HG03159 (cell line): Measurements from ENCODE around the gene SLC9A7.

Source experiments
- ATAC-seq: cut with Tn5 transposase; IDR thresholded peaks from one replicate; pipeline ENCODE4 v1.9.1; 2021; ENCODE audit warnings: mild to moderate bottlenecking, moderate library complexity; ENCODE audit not compliant: unreplicated experiment

The SLC9A7 gene

DNA sequence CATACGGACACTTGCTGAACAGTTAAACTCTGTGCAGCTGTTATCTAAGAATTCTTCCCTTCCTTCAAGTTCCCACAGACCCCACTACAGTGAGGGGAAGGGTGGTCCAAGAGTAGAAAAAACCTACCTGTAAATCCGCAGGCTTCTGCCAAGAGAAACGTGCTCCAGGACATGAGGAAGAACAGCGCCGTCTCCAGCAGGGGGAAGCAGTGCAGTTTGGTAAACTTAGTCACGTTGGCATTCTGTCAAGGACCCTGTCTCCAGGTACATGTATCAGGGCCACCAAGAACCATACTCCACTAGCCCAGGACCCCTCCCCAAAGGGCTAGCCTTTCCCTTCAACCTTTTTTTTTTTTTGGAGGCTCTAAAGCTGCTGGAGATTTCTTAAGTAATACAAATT lies 105.4 kb downstream of the SLC9A7 start:
- ATAC-seq = no peak

DNA sequence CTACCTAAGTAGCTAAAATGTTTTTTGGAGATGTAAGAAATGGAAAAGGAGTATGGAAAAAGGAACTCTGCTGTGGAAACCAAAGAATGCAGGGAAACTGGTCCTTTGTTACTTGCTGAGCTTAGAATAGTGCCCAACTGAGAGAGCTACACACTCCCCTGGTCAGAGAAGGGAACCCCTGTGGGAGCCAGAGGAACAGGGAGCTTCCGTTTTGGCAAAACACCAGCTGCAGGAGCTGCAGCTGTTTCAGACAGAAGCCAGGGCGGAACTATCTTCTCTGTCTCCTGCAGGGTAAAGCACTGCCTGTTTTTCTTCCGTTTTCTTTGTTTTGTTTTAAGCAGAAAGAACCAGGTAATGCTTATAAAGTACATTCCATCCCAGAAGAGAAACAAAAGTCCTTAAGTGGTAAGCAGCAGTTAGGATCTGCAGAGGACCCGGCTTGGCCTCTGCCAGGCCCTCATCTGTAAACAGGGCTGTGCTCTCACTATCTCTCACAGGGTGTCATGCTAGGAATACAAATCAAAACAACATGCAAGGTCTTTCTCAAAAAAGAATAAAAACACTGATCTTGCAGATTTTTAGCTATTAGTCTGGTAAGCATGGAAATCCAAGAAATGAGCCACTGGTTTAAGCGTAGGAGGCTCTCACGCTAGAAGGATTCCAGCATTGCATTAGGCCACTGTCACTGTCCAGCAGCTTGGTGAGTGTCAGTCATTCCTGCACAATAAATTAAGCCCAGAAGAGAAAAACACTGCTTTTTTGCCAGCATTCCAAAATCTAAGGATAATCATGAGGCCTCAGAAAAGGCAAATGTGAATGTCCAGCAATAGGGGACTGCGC lies 109.3 kb downstream of the SLC9A7 start:
- no peak for ATAC-seq

DNA sequence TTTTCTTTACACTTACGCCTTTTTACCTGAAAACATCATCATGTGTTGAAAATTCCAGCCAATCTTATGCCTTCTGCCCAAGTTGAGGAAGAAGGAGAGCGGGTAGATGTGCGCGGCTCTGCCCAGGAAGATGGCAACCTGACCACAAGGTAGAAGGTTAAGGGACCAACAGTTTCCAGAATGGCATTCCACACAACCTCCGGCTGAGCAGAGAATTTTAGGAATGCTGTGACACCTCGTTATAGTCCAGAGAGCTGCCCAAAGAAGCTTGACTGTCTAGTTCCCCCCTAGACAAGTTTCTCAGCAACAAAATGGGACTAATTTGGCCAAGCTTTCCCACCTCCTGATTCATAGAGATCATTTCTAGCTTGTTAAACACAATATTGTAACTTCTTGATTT lies 110.3 kb downstream of the SLC9A7 start:
- ATAC-seq = no peak

DNA sequence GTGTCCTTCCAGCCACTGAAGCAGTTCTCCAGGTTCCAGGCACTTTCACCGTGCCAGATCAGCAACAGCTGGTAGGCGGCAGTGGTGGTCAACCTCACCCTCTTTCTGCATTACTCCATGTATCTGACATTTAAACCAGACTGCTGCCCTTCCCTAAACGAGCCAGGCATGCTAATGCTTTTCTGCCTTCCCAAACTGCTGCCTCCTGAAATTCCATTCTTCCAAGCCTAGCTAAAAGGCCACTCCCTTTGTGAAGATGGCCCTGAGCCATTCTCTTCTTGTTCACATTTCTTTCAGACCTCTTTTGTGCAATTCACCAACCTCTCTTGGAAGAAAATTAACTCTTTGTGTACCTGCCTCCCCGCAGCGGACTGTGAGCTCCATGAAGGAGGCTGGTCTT lies 111.7 kb downstream of the SLC9A7 start:
- no peak for ATAC-seq

DNA sequence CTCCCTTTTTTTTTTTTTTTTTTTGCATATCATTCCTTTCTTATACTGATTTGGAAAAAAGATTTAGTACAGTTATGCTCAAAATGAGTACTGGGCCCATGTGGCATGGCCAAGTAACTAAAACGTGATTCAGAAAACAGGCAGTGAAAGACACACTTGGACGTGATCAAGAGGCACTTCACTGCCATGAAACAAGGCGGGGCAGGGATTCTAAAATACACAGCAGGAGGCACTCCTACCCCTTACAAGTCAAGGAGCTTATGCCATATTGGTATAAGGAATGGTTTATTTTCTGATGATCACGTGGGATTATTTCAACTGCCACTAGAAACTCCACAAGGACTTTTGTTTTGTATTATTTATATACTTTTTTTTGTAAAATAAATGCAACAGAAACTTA lies 113.3 kb downstream of the SLC9A7 start:
- ATAC-seq = no peak

DNA sequence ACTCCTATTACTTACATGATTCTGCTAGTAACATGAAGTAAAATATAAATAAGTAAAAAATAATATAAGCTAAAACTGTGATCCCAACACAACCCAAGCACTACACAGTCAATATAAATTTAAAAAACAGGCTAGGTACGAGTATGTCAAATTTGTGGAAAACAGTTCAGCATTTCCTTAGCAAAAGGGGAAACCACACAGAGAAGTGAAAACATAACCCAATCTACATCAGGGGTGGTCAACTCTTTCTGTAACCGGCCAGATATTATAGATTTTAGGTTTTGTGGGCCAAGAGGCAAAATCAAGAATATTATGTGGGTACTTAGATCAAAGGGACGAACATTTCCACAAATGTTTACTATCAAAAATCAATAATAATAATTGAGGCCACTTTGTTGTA lies 115.3 kb downstream of the SLC9A7 start:
- ATAC-seq = no peak

DNA sequence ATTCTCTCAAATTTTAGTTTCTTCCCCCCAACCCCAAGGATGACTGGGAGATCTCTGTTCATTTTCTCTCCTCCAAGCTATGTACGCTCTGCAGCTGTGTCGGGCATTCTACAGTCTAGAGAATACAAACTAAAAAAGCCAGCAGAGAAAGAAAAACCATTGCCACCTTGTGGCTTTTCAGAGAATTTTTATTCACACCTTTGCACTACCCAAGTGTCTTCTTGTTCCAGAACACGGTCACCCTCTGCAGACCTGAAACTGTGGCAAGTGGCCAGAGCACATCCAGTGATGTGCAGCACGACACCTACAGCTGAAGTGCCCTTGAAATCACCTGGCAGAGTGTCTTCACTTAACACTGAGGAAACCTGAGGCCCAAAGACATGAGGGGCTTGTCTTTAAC lies 116.8 kb downstream of the SLC9A7 start:
- no peak for ATAC-seq

DNA sequence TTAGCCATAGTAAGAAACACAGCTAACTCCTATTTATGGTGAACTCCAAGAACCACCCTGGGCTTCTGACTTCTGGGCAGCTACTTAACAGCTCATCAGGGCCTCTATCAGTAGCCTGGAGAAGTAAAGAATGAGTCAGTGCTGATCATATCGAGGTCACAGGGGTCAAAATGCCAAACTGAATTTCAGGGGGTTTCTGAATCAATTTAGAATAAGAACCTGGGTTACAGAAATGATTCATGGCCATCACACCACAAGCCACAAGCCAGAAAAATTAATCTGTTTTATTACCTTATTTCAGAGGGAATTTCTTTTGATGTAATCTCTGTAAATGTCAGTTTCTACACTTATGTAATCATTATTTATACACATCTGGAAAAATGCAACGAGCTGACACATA lies 121.0 kb downstream of the SLC9A7 start:
- ATAC-seq = peak; percentile 64

DNA sequence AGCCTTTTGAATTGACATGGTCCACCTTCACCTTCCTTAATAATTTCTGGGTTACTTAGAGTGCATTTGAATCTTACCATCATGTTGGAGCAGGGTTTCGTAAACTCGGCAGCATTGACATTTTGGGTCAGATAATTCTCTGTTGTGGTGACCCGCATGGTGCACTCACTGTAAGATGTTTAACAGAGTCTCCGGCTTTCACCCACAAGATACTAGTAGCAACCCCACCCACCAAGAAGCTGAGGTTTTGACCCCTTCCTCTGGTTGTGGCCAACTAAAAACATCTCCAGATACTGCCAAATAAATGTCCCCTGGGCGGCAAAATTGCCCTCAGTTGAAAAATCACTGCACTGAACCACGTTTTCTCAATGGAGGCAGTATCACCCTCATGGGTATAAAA lies 122.7 kb downstream of the SLC9A7 start:
- no peak for ATAC-seq

DNA sequence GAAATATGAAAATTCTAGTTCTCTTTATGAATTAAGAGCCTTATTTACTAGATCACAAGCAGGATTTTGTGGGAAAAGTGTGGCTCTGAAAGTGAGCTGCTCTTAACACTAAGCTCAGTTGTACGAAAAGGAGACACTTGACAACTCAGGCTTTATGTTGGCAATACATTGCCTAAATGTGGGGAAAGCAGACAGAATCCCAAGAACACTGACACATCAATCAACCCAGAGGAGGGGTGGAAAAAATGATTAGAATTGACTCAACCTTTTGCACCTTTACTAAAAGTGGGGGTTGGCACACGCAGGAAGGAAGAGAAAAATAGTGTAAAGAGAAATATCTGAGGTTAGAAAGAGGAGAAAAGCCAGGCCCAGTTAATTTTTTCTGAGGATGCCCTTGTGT lies 123.7 kb downstream of the SLC9A7 start:
- no peak for ATAC-seq

DNA sequence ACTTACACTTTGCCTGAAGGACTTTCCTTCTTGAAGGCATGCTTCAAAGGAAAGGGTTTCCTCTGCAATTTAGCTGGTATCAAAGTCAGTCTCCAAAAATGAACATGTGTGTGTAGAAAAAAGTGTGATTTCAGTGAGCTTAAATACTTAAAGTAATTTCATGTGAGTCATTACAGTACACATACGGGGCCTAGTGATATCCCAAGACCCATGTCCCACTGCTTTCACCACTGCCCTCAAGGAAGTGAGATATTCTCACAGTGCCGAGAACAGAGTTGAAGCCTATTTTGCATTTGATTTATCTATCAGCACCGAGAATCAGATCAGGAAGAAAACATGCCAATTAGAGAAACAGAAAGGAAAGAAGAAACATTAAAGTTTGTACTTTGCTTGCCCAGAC lies 124.3 kb downstream of the SLC9A7 start:
- ATAC-seq = peak; percentile 46

DNA sequence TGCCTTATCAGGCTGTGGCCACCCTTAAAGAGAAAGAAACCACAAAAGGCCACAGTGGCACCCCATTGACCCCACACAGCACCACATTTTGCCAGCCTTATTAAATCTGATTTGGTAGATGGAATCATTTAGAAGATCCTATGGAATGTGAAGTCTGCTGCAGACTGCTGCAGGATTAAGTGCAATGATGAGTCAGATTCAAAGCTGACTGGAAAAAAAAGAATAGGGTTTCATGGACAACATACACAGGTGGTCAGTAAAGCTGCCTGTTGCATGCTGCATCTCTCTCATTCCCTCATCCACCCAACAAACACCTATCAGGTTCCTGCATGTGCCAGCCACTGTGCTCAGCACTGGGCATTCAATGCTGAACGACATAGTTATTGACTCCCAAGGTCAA lies 128.8 kb downstream of the SLC9A7 start:
- no peak for ATAC-seq

DNA sequence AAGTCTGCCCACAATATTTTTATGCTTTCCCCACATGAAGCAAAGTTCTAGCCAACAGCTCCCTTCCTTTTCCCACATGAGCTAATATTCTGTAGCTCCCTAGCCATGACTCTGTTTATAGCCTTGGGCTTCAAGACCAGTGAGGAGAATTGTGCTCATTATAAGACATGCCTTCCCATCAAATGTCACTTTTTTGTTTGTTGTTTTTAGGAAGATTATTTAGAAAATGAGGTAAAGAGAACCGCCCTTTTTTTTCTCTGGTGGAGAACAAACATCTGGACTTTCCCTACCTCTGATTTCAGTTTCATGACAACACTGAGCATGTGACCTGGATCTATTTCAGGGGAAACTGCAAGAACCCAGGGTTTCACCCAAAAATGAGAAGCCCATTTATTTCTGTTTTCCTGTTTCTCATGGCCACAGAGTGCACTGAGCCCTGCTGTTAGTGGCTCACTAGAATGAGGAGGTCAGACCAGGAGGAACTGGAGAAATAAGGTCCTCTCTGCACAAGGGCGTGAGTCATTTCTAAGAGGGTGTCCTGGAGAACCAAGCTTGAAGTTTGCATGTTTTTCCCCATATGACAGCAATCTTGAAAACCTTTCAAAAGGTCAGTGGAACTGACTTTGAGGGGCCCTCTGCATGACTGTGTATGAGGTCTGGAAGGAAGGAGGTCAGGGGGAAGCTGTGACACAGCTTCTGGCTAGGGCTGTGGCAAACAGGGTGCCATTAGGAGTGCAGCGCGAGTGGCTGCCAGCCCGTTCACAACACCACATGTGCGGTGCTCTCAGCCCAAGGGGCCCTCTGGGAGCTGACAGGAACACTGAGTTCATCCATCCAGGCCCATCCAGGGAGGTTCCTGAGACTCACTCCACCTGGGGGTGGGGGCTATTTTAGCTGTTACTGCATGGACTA lies 130.2 kb downstream of the SLC9A7 start:
- peak; percentile 83 for ATAC-seq

DNA sequence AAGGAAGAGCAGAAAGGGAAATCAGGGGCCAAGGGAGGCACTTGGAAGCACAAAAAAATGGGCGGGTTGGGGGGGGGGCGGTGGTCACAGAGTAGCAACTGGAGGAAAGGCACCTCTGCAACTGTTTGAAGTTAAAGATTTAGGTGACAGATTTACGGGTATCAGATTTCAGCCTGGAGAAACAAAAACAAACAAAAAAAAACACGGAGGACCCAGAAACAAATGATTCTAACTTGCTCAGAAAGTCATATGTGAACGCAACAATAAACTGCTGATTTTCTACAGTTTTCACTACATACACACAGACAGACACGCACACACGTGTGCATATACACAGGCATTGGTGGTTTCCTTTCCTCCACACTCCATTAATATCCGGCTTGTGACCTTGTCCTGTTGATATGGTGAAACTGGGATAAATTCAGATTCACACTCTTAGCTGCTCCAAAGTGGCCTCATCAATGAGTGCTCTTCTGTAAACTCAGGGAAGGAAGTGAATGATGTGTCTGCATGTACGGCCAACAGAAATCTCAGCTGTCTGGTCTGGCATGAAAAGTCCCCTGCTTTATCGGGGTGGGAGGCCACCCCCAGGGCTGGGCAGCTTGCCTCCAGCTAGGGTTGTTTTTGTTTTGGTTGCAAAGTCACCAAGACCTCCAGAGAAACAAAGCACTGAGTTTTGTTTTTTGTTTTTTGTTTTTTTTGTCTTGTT lies 131.1 kb downstream of the SLC9A7 start:
- peak; percentile 22 for ATAC-seq

DNA sequence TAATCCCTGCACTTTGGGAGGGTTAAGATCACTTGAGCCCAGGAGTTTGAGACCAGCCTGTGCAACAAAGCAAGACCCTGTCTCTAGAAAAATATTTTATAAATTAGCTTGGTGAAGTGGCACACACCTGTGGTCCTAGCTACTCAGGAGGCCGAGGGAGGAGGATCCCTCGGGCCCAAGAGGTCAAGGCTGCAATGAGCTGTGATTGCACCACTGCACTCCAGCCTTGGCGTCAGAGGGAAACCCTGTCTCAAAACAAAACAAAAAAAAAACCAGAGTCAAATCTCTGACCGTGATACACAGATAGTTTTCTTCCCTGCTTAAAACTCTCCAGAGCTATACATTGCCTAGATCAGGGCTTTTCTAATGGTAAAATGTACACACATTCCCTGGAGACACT lies 131.9 kb downstream of the SLC9A7 start:
- no peak for ATAC-seq

DNA sequence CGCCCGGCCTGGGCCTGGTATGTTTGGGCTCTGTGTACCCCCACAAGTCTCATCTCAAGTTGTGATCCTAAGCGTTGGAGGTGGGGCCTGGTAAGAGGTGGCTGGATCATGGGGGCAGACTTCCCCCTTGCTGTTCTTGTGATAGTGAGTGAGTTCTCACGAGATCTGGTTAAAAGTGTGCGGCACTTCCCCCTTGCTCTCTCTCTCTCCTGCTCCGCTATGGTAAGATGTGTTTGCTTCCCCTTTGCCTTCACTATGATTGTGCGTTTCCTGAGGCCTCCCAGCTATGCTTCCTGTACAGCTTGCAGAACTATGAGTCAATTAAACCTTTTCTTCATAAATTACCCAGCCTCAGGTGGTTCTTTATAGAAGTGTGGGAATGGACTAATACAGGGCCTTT lies 132.4 kb downstream of the SLC9A7 start:
- no peak for ATAC-seq

DNA sequence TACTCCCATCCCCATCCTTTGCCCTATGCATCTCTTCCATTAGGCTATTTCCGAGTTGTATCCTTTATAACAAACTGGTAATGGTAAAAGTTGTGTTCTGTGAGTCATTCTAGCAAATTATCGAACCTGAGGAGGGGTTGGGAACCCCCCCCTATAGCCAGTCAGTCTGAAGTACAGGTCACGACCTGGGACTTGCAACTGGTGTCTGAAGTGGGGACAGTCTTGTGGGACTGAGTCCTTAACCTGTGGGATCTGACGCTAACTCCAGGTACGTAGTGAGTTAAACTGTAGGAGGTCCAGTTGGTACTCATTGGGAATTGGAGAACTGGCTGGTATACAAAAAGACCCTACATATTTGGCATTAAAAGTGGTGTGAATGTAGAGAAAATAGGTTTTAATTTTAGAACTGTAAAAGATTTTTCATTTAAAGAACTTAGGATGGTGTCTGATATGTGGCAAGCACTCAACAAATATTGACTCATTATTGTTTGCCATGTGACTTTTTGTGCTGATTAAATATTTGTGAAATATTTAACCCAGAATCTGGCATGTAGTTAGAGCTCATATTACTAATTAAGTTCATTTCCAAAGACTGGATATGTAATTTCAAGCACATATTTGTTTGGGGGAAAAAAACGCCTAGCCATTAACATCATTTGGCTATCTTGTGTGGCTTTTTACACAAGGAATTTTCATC lies 134.7 kb downstream of the SLC9A7 start:
- ATAC-seq = no peak

DNA sequence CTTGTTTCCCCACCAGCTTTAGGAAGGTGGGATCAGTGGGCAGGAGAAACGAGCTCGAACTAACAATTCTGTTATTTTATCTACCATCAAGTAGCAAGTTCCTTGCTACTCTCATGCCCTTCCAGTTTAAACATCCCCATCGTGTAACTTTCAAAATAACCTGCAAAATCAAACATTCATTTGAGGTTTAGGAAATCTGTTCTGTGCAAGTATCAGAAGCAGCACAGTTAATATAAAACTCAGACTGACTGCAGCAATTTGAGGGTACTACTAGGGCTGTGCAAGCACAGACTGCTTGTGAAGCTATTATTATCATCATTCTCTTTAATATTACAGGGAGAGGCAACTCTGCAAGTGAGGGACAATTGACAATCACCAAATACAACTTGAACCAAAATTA lies 137.3 kb downstream of the SLC9A7 start:
- no peak for ATAC-seq

DNA sequence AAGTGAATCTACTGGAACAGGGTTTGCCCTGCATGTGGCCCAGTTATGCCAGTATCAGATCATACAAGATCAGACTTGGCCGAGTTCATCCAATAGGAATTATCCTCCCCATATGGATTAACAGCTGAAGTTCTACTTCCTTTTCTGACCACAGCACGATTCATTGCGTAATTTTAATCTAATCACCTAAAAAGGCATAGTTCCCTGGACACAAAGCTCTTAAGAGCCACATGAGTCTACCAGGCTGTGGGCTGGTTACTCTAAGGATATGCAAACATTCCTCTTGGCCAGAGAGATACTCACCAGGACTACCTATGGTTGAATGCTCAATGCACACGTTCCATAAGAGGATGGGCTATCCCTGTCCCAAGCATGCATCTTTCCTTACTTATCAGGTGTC lies 138.4 kb downstream of the SLC9A7 start:
- no peak for ATAC-seq

DNA sequence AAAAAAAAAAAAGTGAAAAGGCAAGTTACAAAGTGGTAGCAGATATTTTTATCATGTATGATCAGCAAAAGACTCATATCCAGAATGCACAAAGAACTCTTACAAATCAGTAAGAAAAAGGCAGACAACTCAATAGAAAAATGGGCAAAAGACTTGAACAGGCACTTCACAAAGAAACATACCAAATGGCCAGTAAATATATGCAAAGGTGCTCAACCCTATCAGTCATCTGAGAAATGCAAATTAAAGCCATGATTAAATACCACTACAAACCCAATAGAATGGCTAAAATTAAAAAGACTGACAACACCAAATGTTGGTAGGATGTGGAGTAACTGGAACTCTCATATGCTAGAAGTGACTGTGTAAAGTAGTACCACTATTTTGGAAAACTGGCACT lies 140.0 kb downstream of the SLC9A7 start:
- ATAC-seq = no peak

DNA sequence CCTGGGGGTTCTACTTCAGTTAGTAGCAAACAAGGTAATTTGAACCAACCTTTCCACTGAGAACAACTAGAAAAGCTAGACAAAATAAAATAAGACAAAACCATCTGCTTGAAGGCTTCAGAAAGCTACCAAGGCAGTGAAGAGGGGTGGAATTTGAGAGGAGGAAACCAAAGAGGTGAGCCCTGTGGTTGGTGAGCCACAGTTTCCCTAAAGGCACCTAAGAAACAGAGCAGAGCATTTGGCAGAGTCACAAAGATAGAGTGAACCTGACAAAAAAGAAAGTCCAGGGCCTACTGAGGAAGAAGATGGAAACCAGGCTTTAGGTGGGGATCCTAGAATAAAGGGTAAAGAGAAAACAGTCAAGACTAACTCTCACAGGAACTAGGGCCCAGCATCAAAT lies 141.0 kb downstream of the SLC9A7 start:
- no peak for ATAC-seq
